ENCODE data around the gene WNT7B.

DNA sequence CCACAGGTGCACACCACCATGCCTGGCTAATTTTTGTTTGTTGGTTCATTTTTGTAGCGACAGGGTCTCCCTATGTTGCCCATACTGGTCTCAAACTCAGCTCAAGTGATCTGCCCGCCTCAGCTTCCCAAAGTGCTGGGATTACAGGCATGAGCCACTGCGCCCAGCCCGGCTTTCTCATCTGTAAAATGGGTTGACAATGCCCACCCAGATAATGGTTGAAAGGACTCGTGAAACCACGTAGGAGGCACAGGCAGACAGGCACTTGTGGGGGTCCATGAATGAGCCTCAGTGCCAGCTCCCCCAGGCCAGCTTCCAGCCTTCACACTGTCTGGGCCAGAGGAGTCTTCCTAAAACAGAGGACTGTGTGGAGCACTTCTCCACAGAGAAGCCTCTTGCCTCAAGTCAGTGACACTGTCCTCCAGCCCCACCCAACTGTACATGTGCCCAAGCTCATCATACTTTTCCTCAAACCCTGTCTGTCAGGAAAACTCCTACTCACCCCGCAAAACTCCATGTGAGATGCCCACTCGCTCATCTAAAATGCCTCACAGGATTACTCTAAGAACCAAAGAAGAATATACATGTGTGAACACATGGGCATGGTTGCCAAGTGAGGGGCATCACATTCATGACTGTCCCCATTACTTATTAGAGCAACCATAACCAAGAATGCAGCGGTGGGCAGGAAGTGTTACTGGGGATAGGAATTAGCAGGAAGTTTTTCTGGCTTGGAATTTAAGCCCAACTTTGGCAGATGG, 32.1 kb upstream of the WNT7B start:
- TF ChIP-seq, protein P1, sequence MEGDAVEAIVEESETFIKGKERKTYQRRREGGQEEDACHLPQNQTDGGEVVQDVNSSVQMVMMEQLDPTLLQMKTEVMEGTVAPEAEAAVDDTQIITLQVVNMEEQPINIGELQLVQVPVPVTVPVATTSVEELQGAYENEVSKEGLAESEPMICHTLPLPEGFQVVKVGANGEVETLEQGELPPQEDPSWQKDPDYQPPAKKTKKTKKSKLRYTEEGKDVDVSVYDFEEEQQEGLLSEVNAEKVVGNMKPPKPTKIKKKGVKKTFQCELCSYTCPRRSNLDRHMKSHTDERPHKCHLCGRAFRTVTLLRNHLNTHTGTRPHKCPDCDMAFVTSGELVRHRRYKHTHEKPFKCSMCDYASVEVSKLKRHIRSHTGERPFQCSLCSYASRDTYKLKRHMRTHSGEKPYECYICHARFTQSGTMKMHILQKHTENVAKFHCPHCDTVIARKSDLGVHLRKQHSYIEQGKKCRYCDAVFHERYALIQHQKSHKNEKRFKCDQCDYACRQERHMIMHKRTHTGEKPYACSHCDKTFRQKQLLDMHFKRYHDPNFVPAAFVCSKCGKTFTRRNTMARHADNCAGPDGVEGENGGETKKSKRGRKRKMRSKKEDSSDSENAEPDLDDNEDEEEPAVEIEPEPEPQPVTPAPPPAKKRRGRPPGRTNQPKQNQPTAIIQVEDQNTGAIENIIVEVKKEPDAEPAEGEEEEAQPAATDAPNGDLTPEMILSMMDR (IDR thresholded peaks at IDR 0.05): no peak
- TF ChIP-seq EP300 (IDR thresholded peaks at IDR 0.05; ENCODE audit: low read depth): no peak

Data from transverse colon (tissue), 3 donors.